Measurements from ENCODE around the gene GHRL. TPM values are rescaled to one million over a fixed set of nuclear protein-coding genes. Genes with fewer than 3 reads are reported as not detected.

Gene GHRL
- total and polyA plus RNA-seq, 12 donors: 0.12 to 1.0 (median 0.81) TPM; not detected in 3

DNA sequence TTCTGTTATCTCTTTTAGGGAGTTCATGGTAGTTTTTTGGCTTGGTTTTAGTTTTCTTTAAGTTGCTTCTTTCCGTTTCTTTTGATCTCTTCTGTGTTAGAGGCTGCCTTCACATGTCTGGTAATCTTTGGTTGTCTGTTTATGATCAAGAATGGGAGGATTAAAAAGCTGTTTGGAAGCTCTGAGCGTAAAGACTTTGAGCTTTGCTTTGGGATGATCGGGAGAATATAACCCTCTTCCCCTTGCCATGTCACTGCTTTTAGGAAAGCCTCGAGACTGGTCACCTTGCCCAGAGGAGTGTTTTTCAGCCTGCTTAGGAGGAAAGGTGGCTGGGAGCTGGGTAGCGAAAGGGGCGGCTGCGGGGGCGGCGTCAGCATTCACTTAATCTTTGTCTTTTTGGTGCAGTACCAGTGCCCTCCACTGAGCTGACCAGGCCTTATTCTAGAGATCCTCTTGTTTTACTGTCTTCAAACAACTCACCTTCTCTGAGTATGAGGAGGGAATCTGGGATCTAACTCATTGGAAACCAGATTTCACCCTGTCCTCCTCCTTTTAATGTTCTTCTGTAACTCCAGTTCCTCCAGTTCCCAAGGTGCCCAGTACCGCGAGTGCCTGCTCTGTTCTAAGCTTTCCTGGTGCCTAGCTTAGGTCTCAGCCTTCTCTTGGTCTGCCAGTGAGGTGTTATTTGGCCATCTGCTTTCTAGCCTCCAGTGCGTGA lies 28.9 kb downstream of the GHRL start:
- TF ChIP-seq, protein P1, sequence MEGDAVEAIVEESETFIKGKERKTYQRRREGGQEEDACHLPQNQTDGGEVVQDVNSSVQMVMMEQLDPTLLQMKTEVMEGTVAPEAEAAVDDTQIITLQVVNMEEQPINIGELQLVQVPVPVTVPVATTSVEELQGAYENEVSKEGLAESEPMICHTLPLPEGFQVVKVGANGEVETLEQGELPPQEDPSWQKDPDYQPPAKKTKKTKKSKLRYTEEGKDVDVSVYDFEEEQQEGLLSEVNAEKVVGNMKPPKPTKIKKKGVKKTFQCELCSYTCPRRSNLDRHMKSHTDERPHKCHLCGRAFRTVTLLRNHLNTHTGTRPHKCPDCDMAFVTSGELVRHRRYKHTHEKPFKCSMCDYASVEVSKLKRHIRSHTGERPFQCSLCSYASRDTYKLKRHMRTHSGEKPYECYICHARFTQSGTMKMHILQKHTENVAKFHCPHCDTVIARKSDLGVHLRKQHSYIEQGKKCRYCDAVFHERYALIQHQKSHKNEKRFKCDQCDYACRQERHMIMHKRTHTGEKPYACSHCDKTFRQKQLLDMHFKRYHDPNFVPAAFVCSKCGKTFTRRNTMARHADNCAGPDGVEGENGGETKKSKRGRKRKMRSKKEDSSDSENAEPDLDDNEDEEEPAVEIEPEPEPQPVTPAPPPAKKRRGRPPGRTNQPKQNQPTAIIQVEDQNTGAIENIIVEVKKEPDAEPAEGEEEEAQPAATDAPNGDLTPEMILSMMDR (IDR thresholded peaks at IDR 0.05): peak in 8 of 9 donors; percentile 16 to 53 (median 38)
- Histone ChIP-seq H3K4me3 (no peak overlapping the region), H3K27ac (peak overlapping the region in 1 of 10 donors; percentile 0), H3K27me3 (no peaks in the 10 kb centered on the region), H3K9me3 (no peaks in the 10 kb centered on the region), H3K36me3 (peaks cover 0 to 94% (median 11%) of the 10 kb centered on the region in 9 donors), H3K4me1 (peaks cover 0 to 39% (median 24%) of the 10 kb centered on the region in 9 donors)
- 63 to 67% methylated on average over 12 of the region's 12 CpGs for WGBS, 2 donors
- DNase-seq (peak in 1 of 2 donors; percentile 28), ATAC-seq (peak in 5 of 8 donors; percentile 62 to 80 (median 65))
- intact Hi-C loops (cut with DNase I): no loop called here

DNA sequence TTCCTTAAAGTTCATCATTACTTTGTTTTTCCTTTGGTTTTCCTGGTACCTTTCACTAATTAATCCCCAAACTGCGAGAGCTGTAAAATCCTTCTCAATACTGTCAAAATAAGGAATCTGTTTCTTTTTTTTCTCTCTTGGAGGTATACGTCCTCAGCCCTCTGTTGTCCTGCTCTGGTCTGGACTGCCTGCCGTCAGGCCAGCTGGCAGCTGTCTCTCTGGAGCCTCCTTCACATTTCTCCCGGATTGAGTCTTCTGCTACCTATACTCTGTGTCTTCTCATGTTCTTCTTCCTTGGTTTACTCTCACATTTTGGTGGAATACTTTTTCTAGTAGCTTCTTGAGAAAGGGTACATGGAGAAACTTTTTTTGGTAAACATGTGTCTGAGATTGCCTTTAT lies 30.7 kb downstream of the GHRL start:
- H3K27ac ChIP-seq: no peak overlapping the region
- TF ChIP-seq, protein P1 (IDR thresholded peaks at IDR 0.05): no peak
- ATAC-seq (no peak), DNase-seq (no peak)
- no peak overlapping the region for H3K4me3 ChIP-seq
- H3K36me3 ChIP-seq: peaks cover 0 to 90% (median 11%) of the 10 kb centered on the region in 9 donors
- WGBS, 2 donors: 56 to 60% methylated on average over 4 of the region's 4 CpGs
- H3K27me3 ChIP-seq: no peaks in the 10 kb centered on the region
- H3K9me3 ChIP-seq: no peaks in the 10 kb centered on the region
- H3K4me1 ChIP-seq: peaks cover 0 to 24% (median 15%) of the 10 kb centered on the region in 9 donors
- intact Hi-C loops (cut with DNase I): no loop called here

DNA sequence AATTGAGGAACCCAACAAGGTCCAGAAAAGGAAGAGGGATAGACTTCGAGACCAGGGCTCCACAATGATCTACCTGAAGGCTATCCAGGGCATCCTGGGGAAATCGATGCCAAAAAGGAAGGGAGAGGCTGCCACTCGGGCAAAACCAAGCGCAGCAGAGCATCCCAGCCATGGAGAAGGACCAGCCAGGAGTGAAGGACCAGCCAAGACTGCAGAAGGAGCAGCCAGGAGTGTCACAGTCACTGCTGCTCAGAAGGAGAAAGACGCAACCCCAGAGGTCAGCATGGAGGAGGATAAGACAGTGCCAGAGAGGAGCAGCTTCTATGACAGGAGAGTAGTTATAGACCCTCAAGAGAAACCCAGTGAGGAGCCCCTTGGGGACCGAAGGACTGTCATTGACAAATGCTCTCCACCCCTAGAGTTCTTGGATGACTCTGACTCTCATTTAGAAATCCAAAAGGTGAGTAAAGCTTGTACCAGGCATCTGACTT lies 32.5 kb downstream of the GHRL start:
- WGBS, 2 donors: 85 to 92% methylated on average over 6 of the region's 6 CpGs

DNA sequence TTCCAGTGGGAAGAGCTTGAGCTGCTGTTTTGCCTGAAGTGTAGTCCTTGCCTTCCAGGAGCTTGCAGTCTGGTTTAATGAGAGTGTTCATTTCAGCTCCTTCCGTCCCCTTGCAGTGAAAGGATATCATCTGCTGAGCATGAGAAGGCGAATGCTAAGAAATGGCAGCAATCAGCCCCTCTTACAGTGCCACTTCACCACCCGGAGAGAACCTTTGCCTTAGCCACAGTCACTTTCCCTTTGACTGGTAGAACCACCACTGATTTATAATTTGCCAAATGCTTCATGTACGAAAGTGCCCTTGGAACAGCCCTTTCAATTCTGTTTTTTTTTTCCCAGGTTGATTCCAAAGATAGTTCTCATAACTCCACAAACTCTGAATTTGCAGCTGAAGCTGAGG lies 32.9 kb downstream of the GHRL start:
- no peak overlapping the region for H3K4me3 ChIP-seq
- intact Hi-C loops (cut with DNase I): no loop called here
- ATAC-seq: no peak
- no peak overlapping the region for H3K27ac ChIP-seq
- DNase-seq: no peak
- TF ChIP-seq, protein P1 (IDR thresholded peaks at IDR 0.05): no peak
- H3K36me3 ChIP-seq: peaks cover 0 to 97% (median 15%) of the 10 kb centered on the region in 9 donors
- H3K9me3 ChIP-seq: no peaks in the 10 kb centered on the region
- WGBS, 2 donors: 87 to 94% methylated on average over 4 of the region's 4 CpGs
- H3K4me1 ChIP-seq: peaks cover 0 to 21% (median 15%) of the 10 kb centered on the region in 9 donors
- no peaks in the 10 kb centered on the region for H3K27me3 ChIP-seq

More for the DNA sequence above, 32.5 kb downstream of the GHRL start:
- TF ChIP-seq, protein P1 (IDR thresholded peaks at IDR 0.05): no peak
- no peak overlapping the region for H3K27ac ChIP-seq
- peaks cover 0 to 93% (median 15%) of the 10 kb centered on the region in 9 donors for H3K36me3 ChIP-seq
- intact Hi-C loops (cut with DNase I): no loop called here
- DNase-seq (no peak), ATAC-seq (no peak)
- no peak overlapping the region for H3K4me3 ChIP-seq
- H3K9me3 ChIP-seq: no peaks in the 10 kb centered on the region
- peaks cover 0 to 21% (median 15%) of the 10 kb centered on the region in 9 donors for H3K4me1 ChIP-seq
- H3K27me3 ChIP-seq: no peaks in the 10 kb centered on the region

Measured in heart right ventricle (tissue), 16 donors.